Fibroblast of mammary gland (primary cell): Measurements from ENCODE around the gene LAMTOR2.

Experiments used
- DNase-seq: peaks from one replicate; pipeline ENCODE4 v3.0.0-alpha.2; 2010; ENCODE audit warnings: low read depth
- H3K4me3 ChIP-seq: 2 replicates; pipeline ENCODE4 v1.5.1; 2011; ENCODE audit warnings: low read depth, mild to moderate bottlenecking, low read length, moderate library complexity; ENCODE audit not compliant: control insufficient read depth
- CTCF ChIP-seq: conservative IDR thresholded peaks from 2 replicates; pipeline ENCODE4 v1.5.1; 2011; ENCODE audit warnings: low read depth, low read length, inconsistent platforms; ENCODE audit not compliant: control insufficient read depth, insufficient read depth

Gene LAMTOR2

DNA sequence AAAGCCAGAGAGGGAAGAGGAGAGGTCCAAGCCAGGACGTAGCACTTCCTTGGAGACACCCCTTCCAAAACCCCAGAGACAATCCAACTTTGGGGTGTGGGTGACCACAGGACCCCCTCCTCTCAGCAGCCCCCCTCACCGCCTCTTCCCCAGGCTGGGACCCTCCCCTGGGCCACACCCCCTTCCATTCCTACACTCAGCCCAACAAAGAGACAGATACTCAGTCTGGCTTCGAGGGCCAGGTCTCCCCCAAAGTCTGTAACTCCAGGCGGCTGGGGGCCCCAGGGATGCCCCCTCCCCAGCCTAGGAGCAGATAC is 26.2 kb downstream of the LAMTOR2 start:
- TF ChIP-seq CTCF: no peak

GRCh38 chr1:156081180-156081916 is 26.8 kb downstream of the LAMTOR2 start:
- DNase-seq: no peak
- peak overlapping the region; percentile 79 for H3K4me3 ChIP-seq
- no peak for TF ChIP-seq CTCF

More for the DNA sequence above, 26.2 kb downstream of the LAMTOR2 start:
- peak overlapping the region; percentile 46 for H3K4me3 ChIP-seq
- no peak for DNase-seq

DNA sequence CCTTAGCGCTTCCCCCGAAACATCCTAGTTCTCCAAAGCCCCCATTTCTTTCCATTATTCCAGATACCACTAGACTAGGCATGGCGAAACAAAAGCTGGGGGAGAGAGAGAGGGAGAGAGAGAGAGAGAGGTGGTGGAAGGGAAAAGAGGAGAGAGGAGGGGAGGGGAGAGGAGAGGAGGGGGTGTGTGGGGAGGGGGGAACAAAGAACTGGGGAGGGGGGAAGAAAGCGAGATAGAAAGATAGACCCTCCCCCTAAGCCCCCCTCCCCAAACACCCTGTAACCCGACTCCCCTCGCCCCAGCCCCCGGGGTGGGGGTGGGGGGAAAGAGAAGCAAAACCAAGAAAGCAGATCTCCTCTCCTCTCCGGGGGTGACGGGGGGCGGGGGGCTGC is 27.3 kb downstream of the LAMTOR2 start:
- no peak for TF ChIP-seq CTCF
- H3K4me3 ChIP-seq: peak overlapping the region; percentile 79
- no peak for DNase-seq

DNA sequence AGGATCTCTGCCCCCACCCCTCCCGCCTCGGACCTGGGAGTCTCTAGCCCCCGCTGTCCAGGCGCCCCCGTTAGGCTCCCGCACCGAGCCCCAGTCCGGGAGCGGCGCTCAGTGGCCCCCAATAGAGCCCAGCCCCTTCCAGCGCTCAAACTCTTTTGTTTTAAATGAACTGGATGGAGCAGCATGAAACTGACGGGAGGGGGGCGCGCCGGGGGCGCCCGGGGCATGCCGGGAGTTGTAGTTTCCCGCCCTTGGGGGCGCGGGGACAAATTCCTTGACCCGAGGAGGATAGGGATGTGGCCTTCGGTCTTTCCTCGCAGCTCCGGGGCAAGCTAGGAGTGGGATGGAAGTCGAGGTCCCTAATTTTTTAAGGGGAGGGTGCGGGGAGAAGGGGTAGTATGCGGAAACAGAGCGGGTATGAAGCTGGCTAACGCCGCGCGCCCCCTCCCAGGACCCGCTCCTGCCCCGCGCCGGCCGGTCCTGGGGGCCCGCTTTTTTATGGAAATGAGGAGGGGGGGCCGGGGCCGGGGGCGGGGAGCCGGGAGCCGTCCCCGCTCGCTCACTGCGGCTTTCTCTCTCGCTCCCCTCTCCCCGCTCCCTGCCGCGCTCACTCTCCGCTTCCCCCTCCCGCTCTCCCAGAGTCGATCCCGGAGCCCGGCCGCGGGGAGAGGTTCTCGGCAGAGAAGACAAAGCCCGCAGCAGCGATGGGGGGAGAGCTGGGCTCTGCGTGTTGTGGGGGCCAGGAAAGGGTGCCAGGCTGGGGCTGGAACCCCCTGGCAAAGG is 27.9 kb downstream of the LAMTOR2 start, which contains the start of gene MEX3A:
Gene MEX3A (minus strand): TSS at position 157 of the 783 bp plus-strand sequence. CDS start 467 bp downstream, outside the sequence.
- H3K4me3 ChIP-seq: peak within 1 kb of the TSS; percentile 79
- no peak for TF ChIP-seq CTCF
- peak; percentile 47 for DNase-seq

DNA sequence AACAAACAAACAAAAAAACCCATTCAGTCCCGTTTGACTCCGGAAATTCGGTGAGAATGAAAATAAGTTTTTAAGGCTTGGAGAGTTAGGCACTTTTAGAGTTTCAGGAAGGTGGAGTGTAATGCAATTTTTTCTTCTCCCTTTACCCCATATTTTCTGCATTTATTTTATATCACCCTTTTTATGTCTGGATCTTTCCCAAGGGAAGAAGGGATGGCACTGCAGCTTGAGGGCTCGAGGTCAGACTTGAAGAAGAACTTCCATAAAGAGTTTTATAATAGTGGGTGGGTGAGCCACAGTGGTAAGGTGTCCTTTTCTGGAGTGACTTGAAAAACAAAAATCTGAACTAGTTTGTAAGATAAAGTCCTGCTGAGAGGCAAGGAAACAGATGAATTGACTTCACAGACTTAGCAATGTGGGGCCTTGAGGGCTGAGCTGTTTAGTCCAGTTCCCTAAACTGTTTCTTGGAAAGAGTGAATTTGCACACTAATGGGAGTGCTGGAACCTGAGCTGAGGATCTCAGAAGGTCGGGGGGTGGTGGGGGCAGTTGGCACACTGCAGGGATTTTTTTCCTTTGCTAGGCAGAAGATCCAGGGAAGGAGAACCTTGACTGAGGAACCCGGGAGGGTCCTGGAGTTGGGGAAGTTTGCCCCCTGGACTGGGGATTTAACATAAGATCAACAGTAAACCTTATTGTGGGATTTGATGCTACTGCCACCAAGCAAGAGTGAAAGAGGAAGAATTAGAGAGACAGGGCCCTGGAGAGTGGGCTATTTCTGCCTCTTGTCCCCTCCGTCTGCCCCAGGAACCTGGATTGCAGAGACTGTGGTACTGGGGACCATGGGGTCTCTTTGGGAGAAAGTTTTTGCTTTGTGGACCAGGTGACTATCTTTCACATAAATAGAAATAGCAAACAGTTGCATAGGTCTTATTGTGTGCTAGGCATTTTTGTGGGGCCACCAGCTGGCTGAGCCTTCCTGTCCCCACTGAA is 29.5 kb downstream of the LAMTOR2 start:
- DNase-seq: no peak
- no peak for TF ChIP-seq CTCF
- no peak overlapping the region for H3K4me3 ChIP-seq

- TF ChIP-seq CTCF: no peak
- DNase-seq: peak; percentile 25
- H3K4me3 ChIP-seq: no peak overlapping the region
Observed at GRCh38 chr1:156086256-156086662, 31.7 kb downstream of the LAMTOR2 start.
